Left lung (tissue), 14 donors: Measurements from ENCODE around the gene UBXN2A. TPM values are rescaled to one million over a fixed set of nuclear protein-coding genes. Genes with fewer than 3 reads are reported as not detected.

Experiments
- ATAC-seq: fragments of 200-7000 bp; cut with Tn5 transposase; one replicate; pipeline ENCODE4 v1.9.1; 2020; ENCODE audit warnings: moderate library complexity
- DNase-seq, 4 donors: peaks; one replicate each; pipeline ENCODE4 v3.0.0-alpha.2; 2013 to 2020
- H3K27ac ChIP-seq, 2 donors: fragments of 200-600 bp; sonication (generic) in 1 of 2; one replicate each; pipeline versions ENCODE4 v1.5.0 to v1.8.0; 2020 to 2021
- H3K27me3 ChIP-seq, 2 donors: fragments of 200-600 bp; sonication (generic) in 1 of 2; one replicate each; pipeline versions ENCODE4 v1.5.0 to v1.8.0; 2020 to 2021
- H3K36me3 ChIP-seq, 2 donors: fragments of 200-600 bp; sonication (generic) in 1 of 2; one replicate each; pipeline versions ENCODE4 v1.5.0 to v1.8.0; 2020 to 2021
- H3K4me1 ChIP-seq, 2 donors: fragments of 200-600 bp; one replicate each; pipeline ENCODE4 v1.8.0; 2021
- H3K4me3 ChIP-seq, 2 donors: fragments of 200-600 bp; sonication (generic) in 1 of 2; one replicate each; pipeline versions ENCODE4 v1.5.0 to v1.8.0; 2020 to 2021; ENCODE audit warnings: mild to moderate bottlenecking in 1 of 2
- H3K9me3 ChIP-seq, 2 donors: fragments of 200-600 bp; sonication (generic) in 1 of 2; one replicate each; pipeline versions ENCODE4 v1.5.0 to v1.8.0; 2020 to 2021
- intact Hi-C, 2 donors: fragments of 100-400 bp; cut with DNase I; formaldehyde crosslinking; loops; one replicate each; pipeline versions ENCODE4 v1.11.2 to v1.14.2; 2022
- long read RNA-seq, 12 donors: library from polyadenylated mRNA in 2 of 12; unstranded in 2 of 12; transcript quantifications; one replicate each; pipeline ENCODE4 v2.0.0 and lab custom pipeline, GENCODE V29; 2019 to 2026
- polyA plus RNA-seq, 6 donors: library from polyadenylated mRNA; unstranded; fragments of 120-200 nt; gene quantifications; one replicate each; pipeline ENCODE4 v1.2.1, GENCODE V29; 2013; ENCODE audit not compliant: insufficient read length in 6 of 6
- total RNA-seq, 2 donors: library from RNA; stranded (reverse); fragmentation: NEBNext Ultra II Directional; extraction: Animal tissue kit (Norgen Biotek cat#: 25700); gene quantifications; one replicate each; pipeline ENCODE4 v1.2.1, GENCODE V29; 2021
- TF ChIP-seq, protein P1 (sequence below), 2 donors: fragments of 200-600 bp; sonication (generic) in 1 of 2; IDR thresholded peaks; one replicate each; pipeline versions ENCODE4 v1.5.0 to v1.8.0; 2021; ENCODE audit warnings: antibody characterized with exemption in 2 of 2
- donor health status: DM: no; HTN: yes; CAD: no.
- donor health status: DM: no; HTN: no; CAD: no.

Gene UBXN2A
- 10 to 100 TPM; 13.4 to 13.7 TPM for total RNA-seq
- 10 to 100 TPM; 20.1 to 24.1 (median 22.3) TPM for polyA plus RNA-seq
- long read RNA-seq, donor 1, full-length matches to known transcripts, result 3 of 3 reads
- long read RNA-seq, donor 1, partial matches to known transcripts, result 0 of 3 reads
- long read RNA-seq, donor 1, other reads (novel, unspliced or antisense), result 0 of 3 reads
- long read RNA-seq, donor 2, full-length matches to known transcripts, result 8 of 8 reads
- long read RNA-seq, donor 2, partial matches to known transcripts, result 0 of 8 reads
- long read RNA-seq, donor 2, other reads (novel, unspliced or antisense), result 0 of 8 reads
- long read RNA-seq, donor 3, full-length matches to known transcripts, result 3 of 3 reads
- long read RNA-seq, donor 3, partial matches to known transcripts, result 0 of 3 reads
- long read RNA-seq, donor 3, other reads (novel, unspliced or antisense), result 0 of 3 reads
- long read RNA-seq, donor 4, full-length matches to known transcripts, result 3 of 12 reads
- long read RNA-seq, donor 4, partial matches to known transcripts, result 2 of 12 reads
- long read RNA-seq, donor 4, other reads (novel, unspliced or antisense), result 7 of 12 reads
- long read RNA-seq, donor 5, full-length matches to known transcripts, result 6 of 6 reads
- long read RNA-seq, donor 5, partial matches to known transcripts, result 0 of 6 reads
- long read RNA-seq, donor 5, other reads (novel, unspliced or antisense), result 0 of 6 reads
- long read RNA-seq, donor 6, full-length matches to known transcripts, result 4 of 4 reads
- long read RNA-seq, donor 6, partial matches to known transcripts, result 0 of 4 reads
- long read RNA-seq, donor 6, other reads (novel, unspliced or antisense), result 0 of 4 reads
- long read RNA-seq, donor 7, full-length matches to known transcripts, result 4 of 4 reads
- long read RNA-seq, donor 7, partial matches to known transcripts, result 0 of 4 reads
- long read RNA-seq, donor 7, other reads (novel, unspliced or antisense), result 0 of 4 reads
- long read RNA-seq, donor 8, full-length matches to known transcripts, result 3 of 3 reads
- long read RNA-seq, donor 8, partial matches to known transcripts, result 0 of 3 reads
- long read RNA-seq, donor 8, other reads (novel, unspliced or antisense), result 0 of 3 reads
- long read RNA-seq, donor 9, result 0 reads
- long read RNA-seq, donor 10, full-length matches to known transcripts, result 4 of 6 reads
- long read RNA-seq, donor 10, partial matches to known transcripts, result 0 of 6 reads
- long read RNA-seq, donor 10, other reads (novel, unspliced or antisense), result 2 of 6 reads
- long read RNA-seq, donor 11, full-length matches to known transcripts, result 3 of 17 reads
- long read RNA-seq, donor 11, partial matches to known transcripts, result 14 of 17 reads
- long read RNA-seq, donor 11, other reads (novel, unspliced or antisense), result 0 of 17 reads
- long read RNA-seq, donor 12, full-length matches to known transcripts, result 10 of 10 reads
- long read RNA-seq, donor 12, partial matches to known transcripts, result 0 of 10 reads
- long read RNA-seq, donor 12, other reads (novel, unspliced or antisense), result 0 of 10 reads

DNA sequence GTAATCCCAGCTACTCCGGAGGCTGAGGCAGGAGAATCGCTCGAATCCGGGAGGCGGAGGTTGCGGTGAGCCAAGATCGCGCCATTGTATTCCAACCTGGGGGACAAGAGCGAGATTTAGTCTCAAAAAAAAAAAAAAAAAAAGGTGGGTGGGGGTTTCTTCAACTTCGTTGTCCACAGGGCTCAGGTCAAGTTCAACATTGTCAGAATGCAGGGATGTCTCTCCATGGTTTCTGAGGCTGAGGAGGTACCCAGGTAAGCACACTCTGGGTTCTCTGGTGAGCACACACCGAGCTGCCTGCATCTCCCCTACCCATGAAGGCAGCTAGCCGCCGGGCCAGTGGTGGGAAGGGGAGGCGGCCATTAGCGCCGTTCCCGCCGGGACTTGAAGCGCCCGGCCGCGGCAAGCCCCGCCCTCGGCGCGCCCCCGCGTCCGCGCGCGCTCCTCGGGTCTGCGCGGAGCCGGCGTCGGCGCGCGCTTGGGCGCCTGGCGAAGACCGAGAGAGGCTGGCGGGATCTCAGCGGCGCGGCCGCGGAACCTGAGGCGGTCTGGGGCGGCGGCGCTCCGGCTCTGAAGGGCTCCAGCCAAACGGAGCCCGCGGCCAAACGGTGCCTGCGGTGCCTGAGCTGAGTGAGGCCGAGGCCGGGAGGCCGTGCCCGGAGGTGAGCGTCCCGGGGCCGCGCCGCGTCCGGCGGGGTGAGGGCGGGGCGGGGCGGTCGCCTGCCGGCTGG lies at the start of gene UBXN2A:
TSS of gene UBXN2A (plus strand) at position 477 of the 731 bp plus-strand sequence. CDS start 17,852 bp downstream, outside the sequence.
- peak; percentile 96 for ATAC-seq
- no peaks in the 10 kb centered on the region for H3K27me3 ChIP-seq

GRCh38 chr2:23900133-23900532 lies 40.1 kb upstream of the UBXN2A start:
- H3K4me1 ChIP-seq, result peaks cover 28 to 41% of the 10 kb centered on the region in 2 donors
- ATAC-seq (no peak), DNase-seq (peak in 1 of 4 donors; percentile 6)
- H3K27me3 ChIP-seq, result no peaks in the 10 kb centered on the region
- no peaks in the 10 kb centered on the region for H3K36me3 ChIP-seq
- no peak overlapping the region for H3K4me3 ChIP-seq
- TF ChIP-seq, protein P1, sequence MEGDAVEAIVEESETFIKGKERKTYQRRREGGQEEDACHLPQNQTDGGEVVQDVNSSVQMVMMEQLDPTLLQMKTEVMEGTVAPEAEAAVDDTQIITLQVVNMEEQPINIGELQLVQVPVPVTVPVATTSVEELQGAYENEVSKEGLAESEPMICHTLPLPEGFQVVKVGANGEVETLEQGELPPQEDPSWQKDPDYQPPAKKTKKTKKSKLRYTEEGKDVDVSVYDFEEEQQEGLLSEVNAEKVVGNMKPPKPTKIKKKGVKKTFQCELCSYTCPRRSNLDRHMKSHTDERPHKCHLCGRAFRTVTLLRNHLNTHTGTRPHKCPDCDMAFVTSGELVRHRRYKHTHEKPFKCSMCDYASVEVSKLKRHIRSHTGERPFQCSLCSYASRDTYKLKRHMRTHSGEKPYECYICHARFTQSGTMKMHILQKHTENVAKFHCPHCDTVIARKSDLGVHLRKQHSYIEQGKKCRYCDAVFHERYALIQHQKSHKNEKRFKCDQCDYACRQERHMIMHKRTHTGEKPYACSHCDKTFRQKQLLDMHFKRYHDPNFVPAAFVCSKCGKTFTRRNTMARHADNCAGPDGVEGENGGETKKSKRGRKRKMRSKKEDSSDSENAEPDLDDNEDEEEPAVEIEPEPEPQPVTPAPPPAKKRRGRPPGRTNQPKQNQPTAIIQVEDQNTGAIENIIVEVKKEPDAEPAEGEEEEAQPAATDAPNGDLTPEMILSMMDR (IDR thresholded peaks at IDR 0.05), result no peak
- H3K27ac ChIP-seq, result peak overlapping the region in 1 of 2 donors; percentile 58
- H3K9me3 ChIP-seq, result no peaks in the 10 kb centered on the region
- intact Hi-C loops, result no loop called here

More for the DNA sequence above, at the start of gene UBXN2A:
- peak within 1 kb of the TSS; percentile 87 to 91 for H3K27ac ChIP-seq
- intact Hi-C loops, result no loop called here
- no peaks in the 10 kb centered on the region for H3K36me3 ChIP-seq
- no peaks in the 10 kb centered on the region for H3K9me3 ChIP-seq
- TF ChIP-seq, protein P1 (IDR thresholded peaks at IDR 0.05), result no peak
- peak within 1 kb of the TSS; percentile 66 to 71 for H3K4me3 ChIP-seq
- peak; percentile 75 to 95 (median 91) for DNase-seq
- H3K4me1 ChIP-seq, result peaks cover 0 to 29% of the 10 kb centered on the region in 2 donors

DNA sequence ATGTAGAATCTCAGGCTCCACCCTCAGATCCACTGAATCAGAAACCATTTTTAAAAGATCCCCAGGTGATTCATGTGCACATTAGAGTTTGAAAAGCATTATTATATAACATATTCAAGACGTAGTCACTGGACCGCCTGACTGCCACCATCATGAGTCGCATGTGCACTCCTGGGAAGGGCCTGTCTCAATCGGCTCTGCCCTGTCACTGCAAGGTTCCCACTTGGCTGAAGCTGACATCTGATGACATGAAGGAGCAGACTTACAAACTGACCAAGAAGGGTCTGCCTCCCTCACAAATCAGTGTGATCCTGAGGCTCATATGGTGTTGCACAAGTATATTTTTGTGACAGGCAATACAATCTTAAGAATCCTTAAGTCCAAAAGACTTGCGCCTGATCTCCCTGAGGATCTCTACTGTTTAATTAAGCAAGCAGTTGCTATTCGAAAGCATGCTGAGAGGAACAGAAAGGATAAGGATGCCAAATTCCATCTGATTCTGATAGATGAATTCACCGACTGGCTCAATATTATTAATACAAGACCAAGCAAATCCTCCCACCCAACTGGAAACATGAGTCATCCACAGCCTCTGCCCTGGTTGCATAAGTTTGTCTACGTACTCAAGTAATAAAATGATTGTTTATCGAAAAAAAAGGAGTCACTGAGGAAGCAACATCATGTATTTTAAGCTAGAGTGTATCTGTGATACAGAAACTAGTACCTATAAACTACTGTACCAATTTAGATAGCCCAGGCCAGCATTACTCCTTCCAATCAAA lies 39.5 kb upstream of the UBXN2A start:
- H3K4me1 ChIP-seq, result peaks cover 31 to 45% of the 10 kb centered on the region in 2 donors
- DNase-seq (peak in 1 of 4 donors; percentile 31), ATAC-seq (peak; percentile 43)
- H3K4me3 ChIP-seq, result no peak overlapping the region
- no peaks in the 10 kb centered on the region for H3K27me3 ChIP-seq
- intact Hi-C loops, result no loop called here
- TF ChIP-seq, protein P1 (IDR thresholded peaks at IDR 0.05), result no peak
- H3K27ac ChIP-seq, result peak overlapping the region in 1 of 2 donors; percentile 58
- H3K36me3 ChIP-seq, result no peaks in the 10 kb centered on the region
- no peaks in the 10 kb centered on the region for H3K9me3 ChIP-seq
